SU-DHL-6 (cell line): Measurements from ENCODE around the gene GYG1.

Experiments
- EZH2phosphoT487 ChIP-seq: fragments of 200-600 bp; sonication (generic), shearing (Covaris generic); conservative IDR thresholded peaks from 2 replicates; pipeline ENCODE4 v1.6.1; 2018; ENCODE audit warnings: mild to moderate bottlenecking, antibody characterized with exemption, low read length, moderate library complexity, mixed read lengths
- TF ChIP-seq, protein P1 (sequence below): fragments of 200-600 bp; sonication (generic); IDR thresholded peaks from one replicate; pipeline ENCODE4 v1.5.1; 2017; ENCODE audit warnings: antibody characterized with exemption, mild to moderate bottlenecking, low read length, moderate library complexity; ENCODE audit not compliant: insufficient read depth, poor library complexity, severe bottlenecking

DNA sequence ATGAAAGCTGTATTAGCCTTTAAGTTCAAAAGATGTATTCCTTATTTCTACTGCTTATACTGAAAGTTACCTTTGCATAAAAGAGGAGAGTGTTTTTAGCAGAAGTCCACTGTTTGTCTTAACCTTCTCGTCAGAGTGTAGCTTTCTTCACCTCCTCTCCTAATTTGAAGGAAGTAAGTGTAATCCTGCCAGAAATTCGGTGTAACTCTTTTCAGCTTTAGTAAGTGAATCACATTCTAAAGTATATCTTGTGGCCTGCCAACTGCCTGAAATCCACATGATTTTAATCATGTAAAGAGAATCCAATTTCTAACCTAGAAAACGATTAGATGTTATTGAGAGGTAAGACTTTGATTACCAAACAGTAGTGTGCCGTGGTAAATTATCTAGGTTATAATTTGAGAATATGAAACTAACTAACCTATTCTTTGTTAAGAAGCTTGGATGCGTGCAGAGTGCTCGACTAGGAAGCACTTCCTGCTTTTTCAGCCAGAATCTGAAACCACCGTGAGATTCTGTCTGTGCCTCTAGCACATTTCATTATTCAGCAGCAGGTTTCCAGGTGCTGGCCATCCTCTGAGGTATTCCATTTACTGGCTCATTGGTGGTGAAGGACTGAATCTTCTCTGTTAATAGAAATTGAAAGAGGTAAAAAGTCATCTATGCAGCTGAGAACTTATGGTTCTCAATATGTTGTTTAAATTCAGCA lies 7.5 kb downstream of the GYG1 start:
- TF ChIP-seq, protein P1, sequence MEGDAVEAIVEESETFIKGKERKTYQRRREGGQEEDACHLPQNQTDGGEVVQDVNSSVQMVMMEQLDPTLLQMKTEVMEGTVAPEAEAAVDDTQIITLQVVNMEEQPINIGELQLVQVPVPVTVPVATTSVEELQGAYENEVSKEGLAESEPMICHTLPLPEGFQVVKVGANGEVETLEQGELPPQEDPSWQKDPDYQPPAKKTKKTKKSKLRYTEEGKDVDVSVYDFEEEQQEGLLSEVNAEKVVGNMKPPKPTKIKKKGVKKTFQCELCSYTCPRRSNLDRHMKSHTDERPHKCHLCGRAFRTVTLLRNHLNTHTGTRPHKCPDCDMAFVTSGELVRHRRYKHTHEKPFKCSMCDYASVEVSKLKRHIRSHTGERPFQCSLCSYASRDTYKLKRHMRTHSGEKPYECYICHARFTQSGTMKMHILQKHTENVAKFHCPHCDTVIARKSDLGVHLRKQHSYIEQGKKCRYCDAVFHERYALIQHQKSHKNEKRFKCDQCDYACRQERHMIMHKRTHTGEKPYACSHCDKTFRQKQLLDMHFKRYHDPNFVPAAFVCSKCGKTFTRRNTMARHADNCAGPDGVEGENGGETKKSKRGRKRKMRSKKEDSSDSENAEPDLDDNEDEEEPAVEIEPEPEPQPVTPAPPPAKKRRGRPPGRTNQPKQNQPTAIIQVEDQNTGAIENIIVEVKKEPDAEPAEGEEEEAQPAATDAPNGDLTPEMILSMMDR: no peak
- no peak for TF ChIP-seq EZH2phosphoT487
